ENCODE measurements around the gene CNOT11.
"Not testable (repeated sequence)": the region's sequence is repeated elsewhere in the genome, so short reads cannot be mapped to it uniquely, and the experiment has no call there.

CNOT11 gene

GRCh38 chr2:101248756-101249155, 3.9 kb upstream of the CNOT11 start:
- not testable (repeated sequence) for DNase-seq

GRCh38 chr2:101249826-101250225, 2.9 kb upstream of the CNOT11 start:
- DNase-seq, result no peak

DNA sequence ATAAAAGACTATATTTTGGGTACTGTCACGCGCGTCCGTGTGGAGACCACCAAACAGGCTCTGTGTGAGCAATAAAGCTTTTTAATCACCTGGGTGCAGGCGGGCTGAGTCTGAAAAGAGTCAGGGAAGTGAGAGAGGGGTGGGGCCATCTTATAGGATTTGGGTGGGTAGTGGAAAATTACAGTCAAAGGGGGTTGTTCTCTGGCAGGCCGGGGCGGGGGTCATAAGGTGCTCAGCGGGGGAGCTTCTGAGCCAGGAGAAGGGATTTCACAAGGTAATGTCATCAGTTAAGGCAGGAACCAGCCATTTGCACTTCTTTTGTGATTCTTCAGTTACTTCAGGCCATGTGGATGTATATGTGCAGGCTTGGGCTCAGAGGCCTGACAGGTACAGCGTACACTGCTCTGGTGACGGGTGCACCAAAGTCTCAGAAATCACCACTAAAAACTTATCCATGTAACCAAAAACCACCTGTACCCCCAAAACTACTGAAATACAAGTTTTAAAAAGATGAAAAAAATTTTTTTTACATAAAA, 1.4 kb upstream of the CNOT11 start:
- not testable (repeated sequence) for DNase-seq

GRCh38 chr2:101251844-101252407, 760 bp upstream of the CNOT11 start:
- no peak for DNase-seq

DNA sequence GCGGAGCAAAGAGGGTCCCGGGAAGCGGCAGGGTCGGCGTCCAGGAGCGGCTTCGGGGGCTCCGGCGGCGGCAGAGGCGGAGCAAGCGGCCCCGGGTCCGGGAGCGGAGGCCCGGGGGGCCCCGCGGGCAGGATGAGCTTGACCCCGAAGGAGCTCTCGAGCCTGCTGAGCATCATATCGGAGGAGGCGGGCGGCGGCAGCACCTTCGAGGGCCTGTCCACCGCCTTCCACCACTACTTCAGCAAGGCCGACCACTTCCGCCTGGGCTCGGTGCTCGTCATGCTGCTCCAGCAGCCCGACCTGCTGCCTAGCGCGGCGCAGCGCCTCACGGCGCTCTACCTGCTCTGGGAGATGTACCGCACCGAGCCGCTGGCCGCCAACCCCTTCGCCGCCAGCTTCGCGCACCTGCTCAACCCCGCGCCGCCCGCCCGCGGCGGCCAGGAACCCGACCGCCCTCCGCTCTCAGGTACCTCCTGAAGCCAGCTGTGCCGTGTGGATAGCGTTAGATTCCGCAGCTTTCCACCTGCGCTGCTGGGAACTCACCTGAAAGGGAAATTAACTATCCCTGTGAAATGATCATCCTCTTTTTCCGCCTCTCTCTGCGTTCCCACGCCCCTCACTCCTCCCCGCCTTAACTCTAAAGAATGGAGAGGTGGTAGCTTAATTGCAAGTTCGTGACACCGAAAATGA, 472 bp downstream of the CNOT11 start:
- DNase-seq, result peak; percentile 64

- no peak for DNase-seq
Observed at GRCh38 chr2:101253703-101254450, 1.2 kb downstream of the CNOT11 start.

- no peak for DNase-seq
Observed at GRCh38 chr2:101255501-101255900, 2.8 kb downstream of the CNOT11 start.

DNA sequence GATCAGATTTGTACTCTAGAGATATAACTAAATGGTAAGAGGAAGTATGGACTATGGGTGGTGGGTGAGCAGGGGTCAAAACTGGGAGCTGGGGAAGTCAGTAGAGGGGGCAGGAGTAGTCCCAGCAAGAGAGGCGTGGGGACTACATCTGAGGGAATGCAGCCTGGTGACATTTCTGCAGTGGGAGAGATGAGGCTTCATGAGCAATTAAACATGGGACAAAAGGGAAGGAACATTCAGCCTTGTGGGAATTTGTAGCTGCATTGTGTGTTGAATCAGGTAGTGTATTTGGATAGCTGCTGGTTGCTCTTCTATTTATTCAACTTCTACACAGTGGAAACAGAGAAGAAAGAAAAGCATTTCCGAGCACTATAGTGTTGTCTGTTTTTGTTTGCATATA, 3.6 kb downstream of the CNOT11 start:
- no peak for DNase-seq

GRCh38 chr2:101258804-101259203, 6.1 kb downstream of the CNOT11 start:
- no peak for DNase-seq

DNA sequence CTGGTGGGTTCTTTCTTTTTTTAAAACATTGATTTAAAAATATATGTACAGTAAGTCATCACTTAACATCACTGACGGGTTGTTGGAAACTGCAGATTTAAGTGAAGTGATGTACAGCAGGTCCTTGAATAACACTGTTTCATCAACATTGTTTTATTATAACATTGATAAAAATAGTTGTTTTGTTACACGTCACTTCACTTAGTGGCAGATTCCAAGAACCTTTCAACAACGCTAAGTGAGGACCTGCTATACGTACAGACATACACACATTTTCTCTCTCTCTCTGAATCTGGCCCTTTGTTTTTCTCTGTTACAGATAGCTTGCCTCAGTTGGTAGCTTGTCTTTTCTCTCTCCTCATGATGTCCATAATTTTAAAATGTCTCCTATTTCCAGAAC, 9.5 kb downstream of the CNOT11 start:
- DNase-seq, result no peak

DNA sequence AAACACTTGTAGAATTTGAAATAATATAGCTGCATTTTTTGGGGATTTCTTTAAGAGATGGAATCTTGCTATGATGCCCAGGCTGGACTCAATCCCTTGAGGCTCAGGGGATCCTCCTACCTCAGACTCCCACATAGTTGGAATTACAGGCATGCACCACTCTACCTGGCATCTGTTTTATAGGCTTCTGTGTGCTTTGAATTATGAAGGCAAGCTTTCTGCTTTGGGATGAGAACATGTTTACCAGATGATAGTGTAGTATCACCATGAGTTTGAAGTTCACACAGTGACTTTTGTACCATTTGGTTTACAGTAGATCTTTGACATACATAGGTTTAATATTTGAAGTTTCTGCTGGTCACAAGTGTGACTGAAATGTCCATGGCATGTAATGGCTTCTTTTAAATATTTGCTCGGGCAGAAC, 10.7 kb downstream of the CNOT11 start:
- no peak for DNase-seq

DNA sequence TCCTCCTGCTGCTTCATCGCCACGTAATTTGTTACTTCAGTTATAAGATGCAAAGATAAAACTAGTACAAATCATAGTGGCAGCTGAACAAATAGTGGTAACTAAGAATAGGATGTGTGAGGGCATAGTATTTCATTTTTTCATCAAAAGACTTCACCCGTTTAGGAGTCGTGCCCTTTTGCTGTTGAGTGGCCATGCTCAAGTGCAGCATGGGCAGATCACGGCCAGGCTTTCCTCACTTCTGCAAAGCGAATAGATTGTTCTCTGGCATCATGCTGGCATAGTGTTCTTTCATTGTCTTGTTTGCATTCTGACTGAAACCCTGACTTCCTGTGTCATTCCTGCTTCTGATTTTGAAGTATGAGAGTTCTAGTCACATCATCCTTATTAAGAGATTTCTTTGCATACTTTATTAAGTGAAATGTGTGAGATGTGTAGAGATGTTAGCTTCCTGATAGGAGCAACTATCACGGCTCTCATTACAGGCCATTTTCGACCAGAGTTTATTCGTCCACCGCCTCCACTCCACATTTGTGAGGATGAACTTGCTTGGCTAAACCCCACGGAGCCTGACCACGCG, 11.8 kb downstream of the CNOT11 start:
- no peak for DNase-seq

- DNase-seq, result no peak
Observed at GRCh38 chr2:101265893-101266499, 13.3 kb downstream of the CNOT11 start.

DNA sequence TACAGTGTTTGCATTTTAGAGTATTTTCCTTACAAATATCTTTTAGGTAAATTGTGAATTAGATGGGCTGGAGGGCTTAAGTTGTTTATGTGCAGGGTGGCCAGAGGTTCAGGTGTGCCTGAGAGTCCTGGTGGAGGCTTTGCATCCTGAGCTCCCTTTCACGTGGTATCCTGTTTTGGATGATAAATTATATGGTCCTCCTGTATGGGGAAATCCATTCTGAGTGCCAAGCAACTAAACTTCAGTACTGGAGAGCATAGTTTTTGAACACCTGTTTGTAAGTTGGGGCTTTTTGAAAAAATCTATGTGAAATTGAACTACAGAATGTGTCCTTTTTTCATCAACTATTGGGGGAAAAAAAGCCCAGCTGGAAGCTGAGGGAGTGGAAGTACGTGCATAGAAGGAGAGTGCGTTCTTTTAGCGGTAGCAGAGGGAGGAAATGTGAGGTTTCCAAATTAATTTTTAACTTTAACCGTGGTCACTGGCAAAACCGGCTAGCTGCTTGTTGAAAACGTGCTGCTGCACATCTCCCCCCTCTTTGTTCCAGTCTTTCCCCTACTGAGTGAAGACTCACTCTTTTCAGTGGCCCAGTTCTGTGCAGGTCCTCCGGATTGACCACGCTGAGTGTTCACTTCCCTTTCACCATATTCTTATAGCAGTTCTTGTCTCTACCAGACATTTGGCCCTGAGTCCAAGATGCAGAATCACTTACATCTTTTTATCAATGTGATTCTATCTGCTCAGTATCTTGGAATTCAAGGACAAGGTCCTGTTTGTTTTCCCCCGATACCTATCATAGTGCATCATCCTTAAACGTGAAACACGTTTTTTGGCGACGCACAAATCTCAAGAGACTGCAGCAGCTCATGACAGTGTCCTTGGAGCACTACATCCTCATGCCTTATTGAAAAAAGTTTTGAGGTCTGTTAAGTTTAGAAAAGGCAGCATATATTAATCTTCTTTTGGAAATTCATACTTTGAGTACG, 15.3 kb downstream of the CNOT11 start:
- DNase-seq, result no peak

- DNase-seq, result no peak
Observed at GRCh38 chr2:101270700-101271259, 18.1 kb downstream of the CNOT11 start.

DNA sequence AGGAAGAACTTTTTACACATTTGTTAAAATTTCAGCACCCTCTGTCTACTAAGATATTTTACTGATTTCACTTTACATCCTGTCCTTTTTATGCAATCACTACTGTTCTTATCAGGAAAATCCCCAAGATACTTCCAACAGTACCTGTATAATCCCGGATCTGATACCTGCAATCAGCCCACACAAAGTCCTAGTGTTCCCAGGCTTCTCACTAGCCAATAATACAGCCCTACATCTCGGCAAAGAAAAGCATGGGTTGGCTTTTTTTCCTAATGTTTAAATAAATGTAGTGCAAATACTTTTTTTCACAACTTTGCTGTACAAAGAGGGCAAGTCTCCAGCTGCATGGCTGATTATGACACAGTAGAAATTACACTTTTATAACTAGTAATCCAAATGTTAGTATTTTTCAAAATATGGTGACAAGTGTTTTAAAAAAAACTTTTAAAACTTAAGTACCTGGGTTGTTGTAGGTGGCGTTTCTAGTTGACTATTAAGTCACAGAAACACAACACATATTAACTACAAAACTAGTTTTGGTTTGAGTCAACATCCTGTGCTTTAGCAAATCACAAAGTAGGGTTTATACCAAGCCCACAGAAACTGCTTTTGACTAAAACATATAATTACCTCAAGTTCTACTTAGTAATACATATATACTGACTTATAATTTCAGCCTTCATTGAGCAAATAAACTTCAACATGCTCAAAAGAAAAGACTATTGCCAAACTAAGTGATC, 19.5 kb downstream of the CNOT11 start:
- DNase-seq, result no peak

- DNase-seq, result no peak
Observed at GRCh38 chr2:101273056-101273455, 20.4 kb downstream of the CNOT11 start.

- no peak for DNase-seq
Observed at GRCh38 chr2:101274142-101274541, 21.5 kb downstream of the CNOT11 start.

GRCh38 chr2:101277111-101277510, 24.4 kb downstream of the CNOT11 start:
- DNase-seq, result no peak

GRCh38 chr2:101278925-101279324, 26.2 kb downstream of the CNOT11 start:
- DNase-seq, result no peak

DNA sequence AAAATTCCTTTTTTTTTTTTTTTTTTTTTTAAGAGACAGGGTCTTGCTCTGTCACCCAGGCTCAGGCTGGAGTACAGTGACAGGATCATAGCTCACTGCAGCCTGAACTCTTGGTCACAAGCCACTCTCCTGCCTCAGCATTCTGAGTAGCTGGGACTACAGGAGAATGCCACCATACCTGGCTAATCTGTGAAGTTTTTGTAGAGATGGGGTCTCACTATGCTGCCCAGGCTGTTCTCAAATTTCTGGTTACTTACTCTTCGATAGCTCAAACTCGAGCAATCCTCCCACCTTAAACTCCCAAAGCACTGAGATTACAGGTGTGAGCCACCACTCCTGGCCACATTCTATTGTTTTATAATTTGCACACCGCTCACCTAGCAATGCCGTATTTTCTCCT, 28.8 kb downstream of the CNOT11 start:
- DNase-seq, result no peak
